Ectodermal cell (in vitro differentiated cells): Measurements from ENCODE around the gene KRTAP4-16.
"Not testable (repeated sequence)": the region's sequence is repeated elsewhere in the genome, so short reads cannot be mapped to it uniquely, and the experiment has no call there.

Experiments
- H3K27ac ChIP-seq: 2 replicates; pipeline ENCODE4 v1.7.0; 2013; ENCODE audit warnings: mild to moderate bottlenecking, low read depth, low read length; ENCODE audit not compliant: insufficient read depth, poor library complexity, severe bottlenecking
- H3K27me3 ChIP-seq: 2 replicates; pipeline ENCODE4 v1.7.0; 2013; ENCODE audit warnings: mild to moderate bottlenecking, low read length; ENCODE audit not compliant: insufficient read depth, control insufficient read depth, poor library complexity, severe bottlenecking
- H3K36me3 ChIP-seq: one replicate; pipeline ENCODE4 v1.7.0; 2013; ENCODE audit warnings: low read length; ENCODE audit not compliant: control insufficient read depth, insufficient read depth
- H3K4me1 ChIP-seq: one replicate; pipeline ENCODE4 v1.7.0; 2013; ENCODE audit warnings: low read length; ENCODE audit not compliant: control insufficient read depth, insufficient read depth
- H3K4me3 ChIP-seq: 2 replicates; pipeline ENCODE4 v1.7.0; 2013; ENCODE audit warnings: low read depth, low read length, control low read depth; ENCODE audit not compliant: insufficient read depth
- H3K9me3 ChIP-seq: 2 replicates; pipeline ENCODE4 v1.7.0; 2013; ENCODE audit warnings: mild to moderate bottlenecking, low read length, moderate library complexity; ENCODE audit not compliant: control insufficient read depth
- WGBS, 2 experiments: methylation state at CpG; one replicate each; pipeline ENCODE4 v1.1.7; 2013; ENCODE audit warnings: missing lambda C conversion rate in 2 of 2; 5-methylcytosine and 5-hydroxymethylcytosine counted together

KRTAP4-16 gene

DNA sequence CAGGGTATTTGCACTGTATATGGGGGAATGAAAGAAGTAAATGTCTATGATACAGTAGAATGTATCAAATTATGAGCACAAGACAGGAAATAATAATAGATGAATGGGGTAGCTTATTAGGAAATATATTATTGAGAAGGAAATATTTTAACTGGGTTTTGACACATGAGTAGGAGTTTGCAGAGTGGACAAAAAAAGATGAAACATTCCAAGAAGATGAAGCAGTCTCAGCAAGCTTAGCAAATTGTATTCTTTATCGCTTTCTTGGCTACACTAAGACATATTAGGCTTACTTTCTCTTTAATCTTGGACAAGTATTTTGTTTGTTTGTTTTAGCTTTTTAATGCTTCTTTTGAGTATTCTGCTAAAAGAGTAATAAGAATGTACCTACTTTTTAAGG, 1.9 kb upstream of the KRTAP4-16 start:
- H3K9me3 ChIP-seq, result no peaks in the 10 kb centered on the region
- no peaks in the 10 kb centered on the region for H3K27me3 ChIP-seq
- WGBS, 2 experiments, result 91 to 100% methylated on average over 1 of the region's 1 CpG
- H3K4me1 ChIP-seq, result no peaks in the 10 kb centered on the region
- H3K27ac ChIP-seq, result no peak overlapping the region
- H3K36me3 ChIP-seq, result no peaks in the 10 kb centered on the region
- no peak overlapping the region for H3K4me3 ChIP-seq

GRCh38 chr17:41099682-41100480, 2.1 kb downstream of the KRTAP4-16 start:
- not testable (repeated sequence) for H3K27ac ChIP-seq

GRCh38 chr17:41098481-41098880, 3.5 kb downstream of the KRTAP4-16 start:
- Histone ChIP-seq H3K4me3 (no peak overlapping the region), H3K27me3 (no peaks in the 10 kb centered on the region), H3K36me3 (peaks cover 2% of the 10 kb centered on the region), H3K27ac (no peak overlapping the region), H3K4me1 (no peaks in the 10 kb centered on the region), H3K9me3 (no peaks in the 10 kb centered on the region)
- 93 to 94% methylated on average over 6 of the region's 6 CpGs for WGBS, 2 experiments

More at GRCh38 chr17:41099682-41100480, 2.1 kb downstream of the KRTAP4-16 start:
- H3K4me3 ChIP-seq, H3K9me3 ChIP-seq, H3K36me3 ChIP-seq, H3K4me1 ChIP-seq, H3K27me3 ChIP-seq: not testable (repeated sequence)
- WGBS, 2 experiments, result 94 to 95% methylated on average over 7 of the region's 7 CpGs

DNA sequence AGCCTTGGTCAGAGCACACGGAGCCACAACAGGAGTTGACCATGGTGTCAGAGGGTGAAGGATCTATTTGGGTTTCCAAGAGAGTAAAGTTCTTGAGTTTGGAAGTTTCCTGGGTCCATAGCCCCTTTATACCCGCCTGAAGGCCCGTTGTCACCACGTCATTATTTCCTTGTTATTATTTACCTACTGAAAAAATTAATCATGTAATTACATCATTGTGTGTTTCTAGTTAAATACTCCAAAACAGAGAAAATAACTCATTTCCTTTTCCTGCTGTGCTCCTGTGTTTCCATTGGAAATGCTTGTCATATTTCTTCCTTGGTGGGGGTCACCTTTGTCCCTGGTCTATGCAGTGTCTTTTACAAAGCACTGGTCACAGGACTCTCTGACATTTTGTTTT, 4.0 kb downstream of the KRTAP4-16 start, which contains the start of gene KRTAP4-8:
KRTAP4-8 (minus strand) TSS at position 101 of the 400 bp plus-strand sequence; CDS start at position 43, 58 bp downstream.
- no peaks in the 10 kb centered on the region for H3K27me3 ChIP-seq
- 92 to 93% methylated on average over 2 to 3 of the region's 4 CpGs for WGBS, 2 experiments
- H3K36me3 ChIP-seq, result peaks cover 3% of the 10 kb centered on the region
- no peak within 1 kb of the TSS for H3K4me3 ChIP-seq
- H3K9me3 ChIP-seq, result no peaks in the 10 kb centered on the region
- H3K27ac ChIP-seq, result no peak within 1 kb of the TSS
- no peaks in the 10 kb centered on the region for H3K4me1 ChIP-seq

DNA sequence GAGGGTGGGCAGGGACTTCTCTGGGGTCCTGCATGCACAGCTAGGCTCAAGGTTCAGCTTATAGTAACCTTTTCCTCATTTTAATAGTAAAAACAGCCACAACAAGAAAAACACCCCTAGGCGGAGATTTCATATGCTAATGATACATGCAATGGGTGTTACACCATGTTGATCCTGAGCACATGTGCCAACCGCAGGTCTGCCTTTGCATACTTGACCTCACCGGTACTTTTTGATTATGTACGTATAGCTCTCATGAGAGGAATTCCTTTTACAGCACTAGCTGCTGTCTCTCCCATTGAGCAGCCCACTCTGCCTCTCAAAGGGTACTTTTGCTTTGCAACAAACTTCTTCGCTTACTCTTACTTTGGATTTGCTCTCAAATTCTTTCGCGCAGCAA, 6.0 kb downstream of the KRTAP4-16 start:
- Histone ChIP-seq H3K9me3 (peaks cover 4% of the 10 kb centered on the region), H3K4me3 (no peak overlapping the region), H3K27ac (no peak overlapping the region), H3K27me3 (no peaks in the 10 kb centered on the region), H3K36me3 (peaks cover 3% of the 10 kb centered on the region), H3K4me1 (no peaks in the 10 kb centered on the region)
- 95 to 97% methylated on average over 7 of the region's 7 CpGs for WGBS, 2 experiments

DNA sequence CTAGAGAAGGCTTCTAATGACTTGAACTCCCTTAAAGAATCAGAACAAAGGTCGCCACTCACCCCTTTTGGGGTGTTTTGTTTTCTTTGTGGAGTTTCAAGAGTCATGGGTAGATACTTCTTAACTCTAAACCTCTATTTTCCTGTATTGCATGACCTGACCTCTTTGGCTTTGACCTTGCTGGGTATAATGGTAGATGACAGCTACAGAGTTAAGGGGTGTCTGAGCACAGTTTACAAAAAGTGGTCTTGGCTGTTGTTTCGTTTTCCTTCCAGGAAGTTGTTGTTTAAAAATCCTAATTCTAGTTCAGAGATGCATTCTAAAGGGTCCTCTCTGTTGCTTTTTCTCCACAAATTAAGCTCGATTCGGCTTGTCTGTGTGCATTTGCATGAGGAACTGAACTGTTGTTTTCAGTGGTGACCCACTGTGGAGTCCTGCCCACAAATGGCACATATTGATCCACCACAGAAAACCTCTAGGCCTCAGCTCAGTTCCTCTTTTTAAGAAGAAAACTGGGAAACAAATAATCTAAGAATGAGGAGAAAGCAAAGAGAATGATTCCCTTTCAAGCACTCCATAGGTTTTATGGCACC, 13.2 kb downstream of the KRTAP4-16 start:
- not testable (repeated sequence) for H3K4me1 ChIP-seq, H3K9me3 ChIP-seq
- WGBS, 2 experiments, result 67 to 76% methylated on average over 1 to 4 of the region's 4 CpGs

GRCh38 chr17:41084100-41084856, 17.7 kb downstream of the KRTAP4-16 start, which contains the start of gene KRTAP4-7:
Gene KRTAP4-7, plus strand, starts transcription at chr17:41084150. Its CDS starts 57 bp downstream, at chr17:41084207.
- not testable (repeated sequence) for H3K4me1 ChIP-seq, H3K27ac ChIP-seq, H3K27me3 ChIP-seq, H3K4me3 ChIP-seq, H3K36me3 ChIP-seq, H3K9me3 ChIP-seq
- 92% methylated on average over 14 of the region's 14 CpGs for WGBS, 2 experiments

More for the DNA sequence above, 13.2 kb downstream of the KRTAP4-16 start:
- H3K27ac ChIP-seq, H3K27me3 ChIP-seq, H3K4me3 ChIP-seq, H3K36me3 ChIP-seq: not testable (repeated sequence)

- H3K27me3 ChIP-seq, H3K4me1 ChIP-seq, H3K36me3 ChIP-seq, H3K27ac ChIP-seq, H3K4me3 ChIP-seq, H3K9me3 ChIP-seq: not testable (repeated sequence)
- WGBS, 2 experiments, result 89 to 100% methylated on average over 1 to 2 of the region's 2 CpGs
Measured at GRCh38 chr17:41083427-41083826, 18.6 kb downstream of the KRTAP4-16 start.

DNA sequence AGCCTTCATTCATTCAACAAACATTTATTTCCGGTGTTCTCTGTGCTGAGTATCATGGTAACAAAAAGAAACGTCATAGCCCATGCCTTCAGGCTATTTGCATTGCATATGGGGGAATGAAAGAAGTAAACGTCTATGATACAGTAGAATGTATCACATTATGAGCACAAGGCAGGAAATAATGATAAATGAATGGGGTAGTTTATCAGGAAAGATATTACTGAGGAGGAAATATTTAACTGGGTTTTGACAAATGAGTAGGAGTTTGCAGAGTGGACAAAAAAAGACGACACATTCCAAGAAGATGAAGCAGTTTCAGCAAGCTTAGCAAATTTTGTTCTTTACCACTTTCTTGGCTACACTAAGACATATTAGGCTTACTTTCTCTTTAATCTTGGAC, 19.4 kb downstream of the KRTAP4-16 start:
- Histone ChIP-seq H3K4me1 (no peaks in the 10 kb centered on the region), H3K9me3 (no peaks in the 10 kb centered on the region), H3K27me3 (no peaks in the 10 kb centered on the region), H3K4me3 (no peak overlapping the region), H3K27ac (no peak overlapping the region), H3K36me3 (no peaks in the 10 kb centered on the region)
- WGBS, 2 experiments, result 86 to 89% methylated on average over 4 of the region's 4 CpGs

GRCh38 chr17:41076788-41077187, 25.2 kb downstream of the KRTAP4-16 start:
- Histone ChIP-seq H3K36me3 (no peaks in the 10 kb centered on the region), H3K27ac (no peak overlapping the region), H3K9me3 (no peaks in the 10 kb centered on the region), H3K4me1 (no peaks in the 10 kb centered on the region), H3K4me3 (no peak overlapping the region), H3K27me3 (no peaks in the 10 kb centered on the region)
